T47D (cell line): ENCODE measurements around the gene SYNJ1.
"Not testable (repeated sequence)": the region's sequence is repeated elsewhere in the genome, so short reads cannot be mapped to it uniquely, and the experiment has no call there.

ENCODE experiments used
- DNase-seq, 2 experiments: peaks; one replicate each; pipeline versions ENCODE4 v3.0.0 to v3.0.0-alpha.2; 2011 to 2012; ENCODE audit warnings: low read depth in 1 of 2, low spot score in 1 of 2
- JUND ChIP-seq: IDR thresholded peaks from 2 replicates; pipeline ENCODE4 v1.6.1; 2012; ENCODE audit warnings: low read depth
- in situ Hi-C: cut with HindIII; loops from 2 replicates; pipeline ENCODE4 v1.10.0; 2016; ENCODE audit warnings: low sequenced_read_pairs, low pct_unique_long_range_greater_than_20kb

Gene SYNJ1

GRCh38 chr21:32702702-32703101 is 25.1 kb downstream of the SYNJ1 start:
- in situ Hi-C loops, result no loop called here
- no peak for DNase-seq
- TF ChIP-seq JUND, result no peak

DNA sequence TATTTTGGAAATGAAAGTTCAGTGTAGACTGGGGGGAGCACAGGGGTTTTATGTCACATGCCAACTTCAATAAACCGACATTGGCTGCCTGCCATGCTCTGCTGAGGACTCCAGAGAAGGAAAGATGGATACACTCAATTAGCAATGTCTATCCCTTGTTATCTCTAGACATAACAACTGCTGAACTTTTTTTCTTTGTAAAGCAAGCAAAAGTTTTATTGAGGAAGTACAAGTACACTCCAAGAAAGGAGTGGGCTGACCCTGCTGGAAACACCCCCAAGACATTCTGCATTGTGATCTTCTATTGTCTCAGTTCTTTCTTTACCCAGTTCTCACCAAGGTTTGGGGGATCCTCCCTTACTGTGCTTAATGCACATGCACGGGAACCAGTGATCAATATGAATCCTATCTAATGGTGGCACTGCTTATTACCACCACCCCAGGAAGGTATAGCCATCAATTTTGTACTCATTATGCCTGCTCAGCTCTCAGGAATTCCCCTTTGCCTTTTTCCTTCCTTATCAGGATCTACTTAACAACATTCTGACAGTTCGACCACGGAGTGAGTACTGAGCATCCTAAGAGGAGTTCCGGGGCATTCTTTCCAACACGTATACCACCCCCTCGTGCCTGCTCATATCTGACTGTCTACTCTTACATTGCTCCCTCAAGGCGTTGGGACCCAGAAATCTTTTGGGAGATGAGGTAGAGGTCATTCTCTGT is 28.7 kb downstream of the SYNJ1 start:
- DNase-seq, result no peak
- in situ Hi-C loops, result no loop called here
- TF ChIP-seq JUND, result no peak

GRCh38 chr21:32698286-32698685 is 29.5 kb downstream of the SYNJ1 start:
- no peak for TF ChIP-seq JUND
- no peak for DNase-seq
- in situ Hi-C loops, result no loop called here

DNA sequence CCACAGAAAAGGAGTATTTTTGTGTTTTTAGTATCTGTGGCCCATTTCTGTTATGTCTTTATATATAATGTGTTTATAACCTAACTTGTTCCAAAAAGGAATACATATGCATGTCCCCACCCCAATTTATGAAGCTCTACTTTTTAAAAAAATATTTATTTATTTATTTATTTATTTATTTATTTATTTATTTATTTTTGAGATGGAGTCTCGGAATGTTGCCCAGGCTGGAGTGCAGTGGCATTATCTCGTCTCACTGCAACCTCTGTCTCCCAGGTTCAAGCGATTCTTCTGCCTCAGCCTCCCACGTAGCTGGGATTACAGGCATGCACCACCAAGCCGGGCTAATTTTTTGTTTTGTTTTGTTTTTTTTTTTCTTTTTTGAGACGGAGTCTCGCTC is 32.3 kb downstream of the SYNJ1 start:
- DNase-seq, in situ Hi-C loops: not testable (repeated sequence)

DNA sequence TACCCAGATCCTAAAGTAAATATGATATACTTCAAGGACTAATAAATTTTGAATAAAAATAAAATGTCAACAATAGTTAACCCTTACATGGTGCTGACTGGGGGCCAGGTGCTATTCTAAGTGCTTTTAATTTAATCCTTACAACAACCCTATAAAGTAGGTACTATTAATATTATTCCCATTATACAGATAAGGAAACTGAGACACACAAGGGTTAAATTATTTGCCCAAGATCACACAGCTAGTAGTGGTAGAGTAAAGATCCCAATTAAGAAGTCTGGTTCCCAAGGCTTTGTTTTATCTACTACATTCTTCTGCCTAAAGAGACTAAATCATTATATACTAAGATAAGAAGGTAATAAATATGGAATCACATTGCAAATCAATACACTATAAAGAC is 34.2 kb downstream of the SYNJ1 start:
- in situ Hi-C loops, result no loop called here
- no peak for DNase-seq
- no peak for TF ChIP-seq JUND

DNA sequence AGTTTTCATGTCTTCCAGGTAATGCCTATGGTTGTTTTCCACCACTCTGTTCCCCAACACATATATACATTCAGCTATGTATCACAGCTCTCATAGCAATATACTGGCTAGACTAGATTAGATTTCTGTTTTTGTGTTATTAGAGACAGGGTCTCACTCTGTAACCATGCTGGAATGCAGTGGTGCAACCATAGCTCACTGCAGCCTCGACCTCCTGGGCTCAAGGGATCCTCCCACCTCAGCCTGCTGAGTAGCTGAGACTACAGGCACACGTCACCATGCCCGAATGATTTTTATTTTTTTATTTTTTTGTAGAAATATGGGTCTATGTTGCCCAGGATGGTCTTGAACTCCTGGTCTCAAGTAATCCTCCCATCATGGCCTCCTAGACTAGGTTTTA is 37.7 kb downstream of the SYNJ1 start:
- TF ChIP-seq JUND, result no peak
- in situ Hi-C loops, result no loop called here
- DNase-seq, result no peak

- no peak for TF ChIP-seq JUND
- in situ Hi-C loops, result no loop called here
- DNase-seq, result peak in 1 of 2 experiments; percentile 1
These were observed 40.0 kb downstream of the SYNJ1 start for GRCh38 chr21:32687643-32688345.

DNA sequence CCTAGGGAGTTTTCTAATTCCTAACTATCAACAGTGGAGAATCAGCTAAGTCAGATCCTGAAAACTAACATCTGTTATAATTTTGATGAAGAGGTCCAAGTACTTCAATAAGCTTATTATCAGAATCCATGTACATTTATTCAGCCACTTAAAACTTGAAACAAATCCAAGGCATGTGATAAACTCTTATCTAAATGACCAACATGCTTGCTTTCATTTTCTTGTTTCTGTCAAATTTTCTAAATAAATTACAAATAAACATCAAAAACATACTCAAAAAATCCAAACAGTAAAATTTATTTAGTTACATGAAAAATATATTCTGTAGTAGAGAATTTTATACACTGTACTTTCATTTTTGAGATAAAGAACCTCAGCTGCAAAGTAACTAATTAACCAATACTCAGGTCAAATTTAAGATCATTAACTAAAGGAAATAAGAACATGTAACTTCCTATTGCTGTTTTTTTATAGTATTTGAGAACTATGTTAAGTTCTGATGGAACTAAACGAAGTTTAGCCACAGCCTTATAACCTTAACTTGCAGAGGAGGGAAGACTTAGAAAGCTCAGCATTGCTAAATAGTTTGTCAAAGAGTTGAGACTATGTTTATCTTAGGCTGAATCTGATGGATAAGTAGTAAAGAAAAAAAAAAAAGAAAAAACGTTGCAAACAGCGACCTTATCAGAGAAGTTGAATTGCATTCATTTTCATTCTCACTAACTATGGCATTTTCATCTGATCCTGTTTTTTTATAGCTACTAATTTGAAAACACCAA is 44.9 kb downstream of the SYNJ1 start:
- no peak for TF ChIP-seq JUND
- DNase-seq, result no peak
- in situ Hi-C loops, result no loop called here

- no peak for DNase-seq
- in situ Hi-C loops, result no loop called here
- no peak for TF ChIP-seq JUND
These were observed 53.1 kb downstream of the SYNJ1 start for GRCh38 chr21:32674731-32675130.

- no peak for DNase-seq
- no peak for TF ChIP-seq JUND
- in situ Hi-C loops, result no loop called here
These were observed 53.8 kb downstream of the SYNJ1 start for GRCh38 chr21:32674038-32674437.

DNA sequence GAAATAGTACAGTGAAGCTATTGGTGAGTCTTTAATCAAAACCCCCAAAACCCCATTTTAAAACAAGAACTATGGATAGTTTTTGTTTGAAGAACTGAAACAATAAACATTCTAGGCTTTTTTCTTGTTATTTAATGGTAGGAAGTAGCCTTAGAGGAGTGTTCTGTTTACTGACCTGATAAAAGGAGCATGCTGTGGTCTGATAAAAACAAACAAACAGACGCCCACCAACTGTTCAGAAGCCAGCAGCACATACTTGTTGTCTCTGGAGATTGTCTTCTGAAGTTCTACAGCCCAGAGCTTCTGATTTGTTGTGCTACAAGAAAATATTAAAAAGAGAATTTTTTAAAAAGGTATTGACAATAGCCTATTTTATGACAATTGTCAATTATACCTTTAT is 61.6 kb downstream of the SYNJ1 start:
- DNase-seq, result no peak
- in situ Hi-C loops, result no loop called here
- TF ChIP-seq JUND, result no peak

GRCh38 chr21:32664095-32664494 is 63.7 kb downstream of the SYNJ1 start:
- in situ Hi-C loops, DNase-seq: not testable (repeated sequence)

GRCh38 chr21:32661981-32662380 is 65.8 kb downstream of the SYNJ1 start:
- in situ Hi-C loops, DNase-seq: not testable (repeated sequence)

- DNase-seq, result peak; percentile 42 to 80
- in situ Hi-C loops, result not testable (repeated sequence)
These were observed 66.6 kb downstream of the SYNJ1 start for GRCh38 chr21:32661026-32661782.
